Stomach smooth muscle (tissue), 2 donors: ENCODE results near the gene NOS3.

Experiments
- H3K27ac ChIP-seq: one replicate; pipeline ENCODE4 v1.7.0; 2013; ENCODE audit warnings: mild to moderate bottlenecking, low read length, inconsistent platforms
- H3K27me3 ChIP-seq, 2 donors: one replicate each; pipeline ENCODE4 v1.7.0; 2013; ENCODE audit warnings: low read length in 2 of 2; ENCODE audit not compliant: insufficient read depth in 2 of 2, control insufficient read depth in 1 of 2
- H3K36me3 ChIP-seq, 2 donors: one replicate each; pipeline ENCODE4 v1.7.0; 2013; ENCODE audit warnings: low read length in 2 of 2; ENCODE audit not compliant: control insufficient read depth in 2 of 2, insufficient read depth in 2 of 2
- H3K4me1 ChIP-seq: one replicate; pipeline ENCODE4 v1.7.0; 2013; ENCODE audit warnings: low read length; ENCODE audit not compliant: control insufficient read depth, insufficient read depth
- H3K4me3 ChIP-seq, 2 donors: one replicate each; pipeline ENCODE4 v1.7.0; 2013; ENCODE audit warnings: low read length in 2 of 2
- H3K9ac ChIP-seq, 2 donors: one replicate each; pipeline ENCODE4 v1.7.0; 2013; ENCODE audit warnings: low read length in 2 of 2, mild to moderate bottlenecking in 1 of 2
- H3K9me3 ChIP-seq, 2 donors: one replicate each; pipeline ENCODE4 v1.7.0; 2013; ENCODE audit warnings: low read length in 2 of 2; ENCODE audit not compliant: control insufficient read depth in 2 of 2
- donor health status: healthy.
- donor health status: Pancreatic carcinoma.

NOS3 gene

GRCh38 chr7:151012911-151013347 lies 22.1 kb downstream of the NOS3 start:
- Histone ChIP-seq H3K27ac (no peak overlapping the region), H3K27me3 (peaks cover 40 to 57% of the 10 kb centered on the region in 2 donors), H3K9ac (no peak overlapping the region), H3K4me3 (no peak overlapping the region), H3K4me1 (peaks cover 29% of the 10 kb centered on the region), H3K9me3 (no peaks in the 10 kb centered on the region), H3K36me3 (no peaks in the 10 kb centered on the region)

DNA sequence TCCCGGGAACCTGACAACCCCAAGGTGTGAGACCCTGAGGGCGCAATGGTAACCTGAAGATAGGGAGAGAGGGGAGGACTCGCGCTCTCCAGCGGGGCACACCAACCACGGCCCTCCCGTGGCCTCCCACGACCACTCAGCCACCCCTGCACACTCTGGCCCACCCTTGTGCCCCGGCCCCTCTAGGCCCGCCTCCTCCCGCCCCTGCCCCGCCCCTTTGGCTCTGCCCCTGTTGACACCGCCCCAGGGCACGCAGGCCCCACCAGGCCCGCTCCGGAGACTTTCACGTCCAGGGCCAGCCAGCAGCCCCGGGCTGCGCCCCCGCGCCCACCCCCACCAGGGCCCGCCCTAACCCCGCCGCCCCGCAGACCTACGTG lies 22.5 kb downstream of the NOS3 start:
- no peaks in the 10 kb centered on the region for H3K36me3 ChIP-seq
- no peak overlapping the region for H3K27ac ChIP-seq
- H3K4me3 ChIP-seq, result peak overlapping the region in 1 of 2 donors; percentile 67
- peaks cover 41 to 58% of the 10 kb centered on the region in 2 donors for H3K27me3 ChIP-seq
- no peak overlapping the region for H3K9ac ChIP-seq
- no peaks in the 10 kb centered on the region for H3K9me3 ChIP-seq
- H3K4me1 ChIP-seq, result peaks cover 33% of the 10 kb centered on the region

DNA sequence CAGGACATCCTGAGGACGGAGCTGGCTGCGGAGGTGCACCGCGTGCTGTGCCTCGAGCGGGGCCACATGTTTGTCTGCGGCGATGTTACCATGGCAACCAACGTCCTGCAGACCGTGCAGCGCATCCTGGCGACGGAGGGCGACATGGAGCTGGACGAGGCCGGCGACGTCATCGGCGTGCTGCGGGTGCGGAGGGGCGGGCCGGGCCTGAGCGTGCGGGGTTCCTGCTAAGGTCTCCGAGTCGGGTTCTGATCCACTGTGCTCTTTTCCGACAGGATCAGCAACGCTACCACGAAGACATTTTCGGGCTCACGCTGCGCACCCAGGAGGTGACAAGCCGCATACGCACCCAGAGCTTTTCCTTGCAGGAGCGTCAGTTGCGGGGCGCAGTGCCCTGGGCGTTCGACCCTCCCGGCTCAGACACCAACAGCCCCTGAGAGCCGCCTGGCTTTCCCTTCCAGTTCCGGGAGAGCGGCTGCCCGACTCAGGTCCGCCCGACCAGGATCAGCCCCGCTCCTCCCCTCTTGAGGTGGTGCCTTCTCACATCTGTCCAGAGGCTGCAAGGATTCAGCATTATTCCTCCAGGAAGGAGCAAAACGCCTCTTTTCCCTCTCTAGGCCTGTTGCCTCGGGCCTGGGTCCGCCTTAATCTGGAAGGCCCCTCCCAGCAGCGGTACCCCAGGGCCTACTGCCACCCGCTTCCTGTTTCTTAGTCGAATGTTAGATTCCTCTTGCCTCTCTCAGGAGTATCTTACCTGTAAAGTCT lies 23.1 kb downstream of the NOS3 start:
- H3K4me1 ChIP-seq, result peaks cover 33% of the 10 kb centered on the region
- H3K27me3 ChIP-seq, result peaks cover 43 to 60% of the 10 kb centered on the region in 2 donors

DNA sequence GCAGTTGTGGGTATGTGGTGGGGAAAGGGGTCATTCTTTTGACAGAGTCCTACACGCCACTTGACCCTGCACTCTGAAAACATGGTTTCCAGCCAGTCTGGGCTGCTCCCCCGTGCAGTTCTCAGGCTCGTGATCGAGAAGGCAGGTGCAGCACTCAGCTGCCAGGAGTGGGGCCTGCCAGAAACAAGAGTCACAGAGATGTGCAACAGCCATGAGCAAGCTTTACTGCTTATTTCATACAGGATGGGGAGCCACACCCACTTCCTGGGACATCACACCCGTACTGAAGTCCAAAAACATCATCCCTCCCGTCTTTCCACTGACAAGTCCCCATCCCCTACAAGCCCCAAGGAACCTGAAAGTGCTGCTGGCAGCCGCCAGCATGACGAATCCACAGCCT lies 24.1 kb downstream of the NOS3 start:
- Histone ChIP-seq H3K27ac (no peak overlapping the region), H3K9ac (no peak overlapping the region), H3K9me3 (no peaks in the 10 kb centered on the region), H3K4me3 (no peak overlapping the region), H3K27me3 (peaks cover 45 to 59% of the 10 kb centered on the region in 2 donors), H3K4me1 (peaks cover 35% of the 10 kb centered on the region), H3K36me3 (no peaks in the 10 kb centered on the region)

More for the DNA sequence above, 23.1 kb downstream of the NOS3 start:
- H3K36me3 ChIP-seq, result no peaks in the 10 kb centered on the region
- H3K9ac ChIP-seq, result peak overlapping the region; percentile 15 to 42
- H3K4me3 ChIP-seq, result peak overlapping the region; percentile 57 to 67
- H3K9me3 ChIP-seq, result no peaks in the 10 kb centered on the region
- no peak overlapping the region for H3K27ac ChIP-seq

- Histone ChIP-seq H3K4me1 (peaks cover 33% of the 10 kb centered on the region), H3K27me3 (peaks cover 47 to 63% of the 10 kb centered on the region in 2 donors), H3K9ac (no peak overlapping the region), H3K4me3 (no peak overlapping the region), H3K9me3 (no peaks in the 10 kb centered on the region), H3K36me3 (no peaks in the 10 kb centered on the region), H3K27ac (no peak overlapping the region)
Measured at GRCh38 chr7:151015967-151016366, 25.1 kb downstream of the NOS3 start.

DNA sequence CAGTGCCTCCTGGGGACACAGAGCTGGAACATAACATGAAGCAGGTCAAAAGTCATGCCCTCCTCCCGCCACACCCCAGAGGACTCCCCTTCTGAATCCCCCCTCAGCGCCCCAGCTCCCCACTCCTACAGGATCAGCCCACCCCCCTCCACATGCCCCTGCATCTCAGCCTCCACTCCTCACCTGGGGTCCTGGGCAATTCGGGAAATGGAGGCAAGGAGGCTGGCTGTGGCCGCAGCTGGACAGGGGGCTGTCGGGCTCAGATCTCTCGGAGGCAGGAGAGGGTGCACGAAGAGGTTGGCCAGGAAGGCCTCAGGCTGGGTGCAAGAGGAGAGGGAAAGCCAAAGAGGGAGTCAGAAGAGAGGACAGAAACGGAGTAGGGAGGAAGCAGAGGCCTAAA lies 25.7 kb downstream of the NOS3 start:
- Histone ChIP-seq H3K27me3 (peaks cover 47 to 63% of the 10 kb centered on the region in 2 donors), H3K27ac (no peak overlapping the region), H3K4me3 (no peak overlapping the region), H3K4me1 (peaks cover 33% of the 10 kb centered on the region), H3K36me3 (no peaks in the 10 kb centered on the region), H3K9me3 (no peaks in the 10 kb centered on the region), H3K9ac (no peak overlapping the region)

DNA sequence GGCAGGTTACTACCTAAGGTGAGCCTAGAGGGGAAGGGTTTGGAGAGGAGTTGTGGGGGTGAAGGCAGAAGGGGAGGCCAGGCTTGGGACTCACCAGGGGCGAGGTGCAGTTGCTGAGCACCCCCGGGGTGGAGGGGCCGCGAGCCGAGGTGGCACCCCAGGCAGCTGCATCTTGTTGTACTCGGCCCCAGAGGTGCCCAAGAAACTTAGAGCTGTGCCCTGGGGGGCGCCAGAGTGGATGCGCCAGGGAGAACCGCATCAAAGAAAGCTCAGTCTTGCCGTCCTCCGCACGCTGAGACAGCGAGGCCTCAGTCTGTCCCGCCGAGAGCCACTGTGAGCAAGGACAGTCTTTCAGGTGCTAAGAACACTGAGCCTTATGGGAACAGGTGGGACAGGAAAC lies 26.1 kb downstream of the NOS3 start:
- peaks cover 33% of the 10 kb centered on the region for H3K4me1 ChIP-seq
- H3K9ac ChIP-seq, result no peak overlapping the region
- peaks cover 45 to 63% of the 10 kb centered on the region in 2 donors for H3K27me3 ChIP-seq

DNA sequence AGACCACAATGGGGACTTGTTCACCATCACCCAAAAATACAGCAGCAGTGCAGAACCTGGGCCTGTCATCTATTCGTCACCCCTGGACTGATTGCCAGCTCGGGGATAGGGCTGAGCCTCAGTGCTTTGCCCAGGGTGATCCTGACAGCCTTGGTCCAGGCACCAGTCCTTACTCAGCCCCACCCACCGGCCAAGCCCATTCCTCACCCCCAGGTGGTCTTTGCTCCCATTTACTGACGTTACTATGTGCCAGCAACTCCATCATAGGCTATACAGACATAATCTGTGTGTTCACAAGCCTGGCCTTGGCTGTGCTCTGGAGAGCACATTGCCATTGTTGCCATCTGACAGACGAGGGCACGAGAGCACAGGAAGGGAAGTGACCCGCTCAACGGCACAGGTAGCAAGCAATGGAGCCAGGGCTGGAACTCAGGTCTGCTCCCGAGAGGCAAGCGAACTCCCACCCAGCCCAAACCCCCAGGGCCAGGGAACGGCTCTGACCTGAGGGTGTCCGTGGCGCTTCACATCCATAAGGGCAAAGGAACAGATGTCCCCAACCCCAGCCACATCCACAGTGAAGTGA lies 26.6 kb downstream of the NOS3 start:
- H3K9me3 ChIP-seq, result no peaks in the 10 kb centered on the region
- peaks cover 33% of the 10 kb centered on the region for H3K4me1 ChIP-seq
- no peak overlapping the region for H3K4me3 ChIP-seq
- H3K36me3 ChIP-seq, result no peaks in the 10 kb centered on the region
- H3K9ac ChIP-seq, result no peak overlapping the region
- no peak overlapping the region for H3K27ac ChIP-seq
- H3K27me3 ChIP-seq, result peaks cover 42 to 59% of the 10 kb centered on the region in 2 donors

More for the DNA sequence above, 26.1 kb downstream of the NOS3 start:
- H3K27ac ChIP-seq, result no peak overlapping the region
- H3K9me3 ChIP-seq, result no peaks in the 10 kb centered on the region
- H3K4me3 ChIP-seq, result no peak overlapping the region
- no peaks in the 10 kb centered on the region for H3K36me3 ChIP-seq

DNA sequence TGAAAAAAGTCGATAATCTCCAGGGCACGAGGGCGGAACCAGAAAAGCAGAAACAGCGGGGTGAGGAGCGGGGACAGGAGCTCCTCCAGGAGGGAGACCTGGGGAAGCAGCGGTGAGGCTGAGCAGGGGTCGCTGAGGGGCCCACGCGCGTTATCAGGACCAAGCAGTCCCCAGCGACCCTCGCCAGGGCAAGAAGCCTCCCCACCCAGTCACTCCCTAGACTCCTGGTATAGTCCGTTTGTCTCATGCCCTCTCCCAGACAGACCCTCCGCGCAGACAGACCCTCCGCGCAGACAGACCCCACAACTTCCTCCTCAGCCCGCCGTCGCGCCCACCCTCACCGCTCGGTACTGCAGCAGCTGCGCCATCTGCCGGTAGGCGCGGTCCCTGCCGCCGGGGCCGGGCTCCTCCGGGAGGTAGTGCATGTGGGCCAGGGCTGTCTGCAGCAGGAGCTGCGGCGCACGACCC lies 27.2 kb downstream of the NOS3 start:
- no peak overlapping the region for H3K9ac ChIP-seq

GRCh38 chr7:151018421-151019129 lies 27.8 kb downstream of the NOS3 start:
- H3K27me3 ChIP-seq, result peaks cover 41 to 51% of the 10 kb centered on the region in 2 donors
- no peaks in the 10 kb centered on the region for H3K9me3 ChIP-seq
- H3K4me1 ChIP-seq, result peaks cover 23% of the 10 kb centered on the region
- H3K36me3 ChIP-seq, result no peaks in the 10 kb centered on the region
- no peak overlapping the region for H3K27ac ChIP-seq
- peak overlapping the region; percentile 57 to 58 for H3K4me3 ChIP-seq
- H3K9ac ChIP-seq, result no peak overlapping the region

More for the DNA sequence above, 27.2 kb downstream of the NOS3 start:
- peak overlapping the region; percentile 57 to 58 for H3K4me3 ChIP-seq
- H3K4me1 ChIP-seq, result peaks cover 27% of the 10 kb centered on the region
- H3K36me3 ChIP-seq, result no peaks in the 10 kb centered on the region
- H3K27ac ChIP-seq, result no peak overlapping the region
- H3K27me3 ChIP-seq, result peaks cover 41 to 54% of the 10 kb centered on the region in 2 donors
- no peaks in the 10 kb centered on the region for H3K9me3 ChIP-seq
